HEK293 (cell line): Measurements from ENCODE around the gene MRRF.

Experiments used
- CTCF ChIA-PET: fragments of 350-600 bp; formaldehyde crosslinking; extraction: SDS; loops from one replicate; lab custom pipeline; 2021; ENCODE audit warnings: antibody characterized with exemption; lab: Yijun Ruan, JAX
- POLR2A ChIA-PET: fragments of 300-600 bp; formaldehyde crosslinking; extraction: SDS; loops from one replicate; lab custom pipeline; 2020; ENCODE audit warnings: antibody characterized with exemption, inconsistent platforms; lab: Yijun Ruan, JAX
- H3K27ac ChIP-seq: fragments of 200-500 bp; sonication (Bioruptor generic); 2 replicates; pipeline ENCODE4 v1.5.1; 2014; ENCODE audit warnings: low read depth, low read length, control low read depth, inconsistent platforms; ENCODE audit errors: extremely low read depth
- H3K36me3 ChIP-seq, 2 experiments: fragments of 200-500 bp in 1 of 2; sonication (Bioruptor generic) in 1 of 2; 1 replicate in 1 of 2; 2 replicates in 1 of 2; pipeline ENCODE4 v1.5.1; 2014 to 2017; ENCODE audit warnings: inconsistent platforms in 2 of 2, low read length in 2 of 2; ENCODE audit not compliant: control insufficient read depth in 2 of 2, insufficient read depth in 1 of 2
- H3K4me1 ChIP-seq: fragments of 200-500 bp; sonication (Bioruptor generic); 2 replicates; pipeline ENCODE4 v1.5.1; 2014; ENCODE audit warnings: mild to moderate bottlenecking, low read length, inconsistent platforms; ENCODE audit not compliant: control insufficient read depth, insufficient read depth
- H3K4me3 ChIP-seq: 2 replicates; pipeline ENCODE4 v1.5.1; 2011; ENCODE audit warnings: low read depth, mild to moderate bottlenecking, control low read depth, low read length, moderate library complexity
- H3K9me3 ChIP-seq: fragments of 200-500 bp; sonication (Bioruptor generic); 2 replicates; pipeline ENCODE4 v1.5.1; 2014; ENCODE audit warnings: low read depth, low read length, inconsistent platforms; ENCODE audit not compliant: control insufficient read depth, insufficient read depth
- HOXD13 ChIP-seq: sonication (generic); formaldehyde crosslinking; IDR thresholded peaks from 2 replicates; pipeline ENCODE4 v1.8.0; 2022; ENCODE audit warnings: missing genetic modification reagents, borderline replicate concordance
- MEIS1 ChIP-seq: sonication (generic); formaldehyde crosslinking; IDR thresholded peaks from 2 replicates; pipeline ENCODE4 v1.8.1; 2022; ENCODE audit warnings: missing genetic modification reagents, mild to moderate bottlenecking, borderline replicate concordance
- MYNN ChIP-seq: fragments of 450-650 bp; formaldehyde crosslinking; IDR thresholded peaks from 2 replicates; pipeline ENCODE4 v1.5.1; 2016; ENCODE audit warnings: missing biosample characterization, missing genetic modification characterization, borderline replicate concordance
- OSR2 ChIP-seq: fragments of 450-650 bp; formaldehyde crosslinking; IDR thresholded peaks from 2 replicates; pipeline ENCODE4 v1.5.1; 2016; ENCODE audit warnings: missing biosample characterization, missing genetic modification characterization
- ZBTB17 ChIP-seq: fragments of 450-650 bp; formaldehyde crosslinking; IDR thresholded peaks from 2 replicates; pipeline ENCODE4 v1.5.1; 2016; ENCODE audit warnings: missing biosample characterization, missing genetic modification characterization
- ZBTB26 ChIP-seq: fragments of 450-650 bp; formaldehyde crosslinking; optimal IDR thresholded peaks from 2 replicates; pipeline ENCODE3; 2016; ENCODE audit warnings: missing biosample characterization, mild to moderate bottlenecking, missing genetic modification characterization
- ZNF140 ChIP-seq: fragments of 450-650 bp; formaldehyde crosslinking; IDR thresholded peaks from 2 replicates; pipeline ENCODE4 v1.5.1; 2016; ENCODE audit warnings: missing biosample characterization, missing genetic modification characterization
- ZNF146 ChIP-seq: fragments of 450-650 bp; formaldehyde crosslinking; IDR thresholded peaks from 2 replicates; pipeline ENCODE4 v1.5.1; 2016; ENCODE audit warnings: missing biosample characterization, missing genetic modification characterization
- ZNF155 ChIP-seq: fragments of 450-650 bp; formaldehyde crosslinking; IDR thresholded peaks from 2 replicates; pipeline ENCODE4 v1.5.1; 2016; ENCODE audit warnings: missing biosample characterization, missing genetic modification characterization
- ZNF19 ChIP-seq: fragments of 450-650 bp; formaldehyde crosslinking; IDR thresholded peaks from 2 replicates; pipeline ENCODE4; 2016; ENCODE audit warnings: missing biosample characterization, missing genetic modification characterization, low read depth
- ZNF311 ChIP-seq: fragments of 450-650 bp; formaldehyde crosslinking; IDR thresholded peaks from 2 replicates; pipeline ENCODE4 v1.5.1; 2017; ENCODE audit warnings: missing biosample characterization, missing genetic modification characterization, borderline replicate concordance
- ZNF335 ChIP-seq: fragments of 450-650 bp; formaldehyde crosslinking; conservative IDR thresholded peaks from 2 replicates; pipeline ENCODE4 v1.5.1; 2016; ENCODE audit warnings: missing biosample characterization, missing genetic modification characterization
- ZNF350 ChIP-seq: fragments of 450-650 bp; formaldehyde crosslinking; IDR thresholded peaks from 2 replicates; pipeline ENCODE4 v1.5.0; 2017; ENCODE audit warnings: missing biosample characterization, mild to moderate bottlenecking, missing genetic modification characterization
- ZNF37A ChIP-seq: fragments of 450-650 bp; IDR thresholded peaks from 2 replicates; pipeline ENCODE4 v1.5.1; 2018; ENCODE audit warnings: missing biosample characterization, missing genetic modification characterization
- ZNF423 ChIP-seq: fragments of 450-650 bp; formaldehyde crosslinking; IDR thresholded peaks from 2 replicates; pipeline ENCODE4 v1.5.1; 2016; ENCODE audit warnings: missing biosample characterization, missing genetic modification characterization
- ZNF48 ChIP-seq: fragments of 450-650 bp; formaldehyde crosslinking; IDR thresholded peaks from 2 replicates; pipeline ENCODE4 v1.5.1; 2016; ENCODE audit warnings: missing biosample characterization, missing genetic modification characterization
- ZNF501 ChIP-seq: fragments of 450-650 bp; formaldehyde crosslinking; IDR thresholded peaks from 2 replicates; pipeline ENCODE4 v1.5.1; 2016; ENCODE audit warnings: missing biosample characterization, missing genetic modification characterization
- ZNF514 ChIP-seq: fragments of 450-650 bp; formaldehyde crosslinking; IDR thresholded peaks from 2 replicates; pipeline ENCODE4 v1.5.1; 2016; ENCODE audit warnings: missing biosample characterization, missing genetic modification characterization
- ZNF558 ChIP-seq: fragments of 450-650 bp; formaldehyde crosslinking; IDR thresholded peaks from 2 replicates; pipeline ENCODE4 v1.5.1; 2016; ENCODE audit warnings: missing biosample characterization, missing genetic modification characterization
- ZNF571 ChIP-seq: fragments of 450-650 bp; formaldehyde crosslinking; IDR thresholded peaks from 2 replicates; pipeline ENCODE4 v1.5.0; 2017; ENCODE audit warnings: missing biosample characterization, missing genetic modification characterization
- ZNF610 ChIP-seq: fragments of 450-650 bp; formaldehyde crosslinking; IDR thresholded peaks from 2 replicates; pipeline ENCODE4 v1.5.1; 2016; ENCODE audit warnings: missing biosample characterization, missing genetic modification characterization, borderline replicate concordance
- ZNF707 ChIP-seq: fragments of 450-650 bp; formaldehyde crosslinking; IDR thresholded peaks from 2 replicates; pipeline ENCODE4 v1.5.1; 2016; ENCODE audit warnings: missing biosample characterization, missing genetic modification characterization
- ZNF76 ChIP-seq: fragments of 450-650 bp; formaldehyde crosslinking; IDR thresholded peaks from 2 replicates; pipeline ENCODE4; 2016; ENCODE audit warnings: low read depth, missing biosample characterization, missing genetic modification characterization, borderline replicate concordance
- ZNF792 ChIP-seq: fragments of 450-650 bp; formaldehyde crosslinking; IDR thresholded peaks from 2 replicates; pipeline ENCODE4 v1.5.1; 2016; ENCODE audit warnings: missing biosample characterization, missing genetic modification characterization
- ZSCAN23 ChIP-seq: fragments of 450-650 bp; formaldehyde crosslinking; IDR thresholded peaks from 2 replicates; pipeline ENCODE4 v1.5.1; 2016; ENCODE audit warnings: missing biosample characterization, missing genetic modification characterization
- ZXDB ChIP-seq: fragments of 450-650 bp; formaldehyde crosslinking; IDR thresholded peaks from 2 replicates; pipeline ENCODE4 v1.5.1; 2016; ENCODE audit warnings: missing biosample characterization, missing genetic modification characterization
- TF ChIP-seq, protein P1 (sequence below): fragments of 450-650 bp; formaldehyde crosslinking; conservative IDR thresholded peaks from 2 replicates; pipeline ENCODE4 v1.5.1; 2016; ENCODE audit warnings: low read depth, missing biosample characterization, missing genetic modification characterization
- TF ChIP-seq, protein P2 (sequence below): fragments of 450-650 bp; formaldehyde crosslinking; IDR thresholded peaks from 2 replicates; pipeline ENCODE4 v1.5.1; 2016; ENCODE audit warnings: missing biosample characterization, missing genetic modification characterization

MRRF gene

GRCh38 chr9:122254761-122255160 is 9.9 kb upstream of the MRRF start (continued):
- no peak for TF ChIP-seq ZNF146
- TF ChIP-seq, all 188 proteins: peak for 0

- Histone ChIP-seq H3K4me3 (no peak overlapping the region), H3K27ac (no peak overlapping the region), H3K4me1 (no peaks in the 10 kb centered on the region), H3K9me3 (no peaks in the 10 kb centered on the region), H3K36me3 (peaks cover 10 to 73% of the 10 kb centered on the region in 2 experiments)
- ChIA-PET POLR2A (interaction anchor here (1.6 kb wide), 1 partner anchor 9 kb away, joined by 5 read pairs; the partner anchor contains the start of genes MRRF and RBM18), CTCF (no interaction called here)
- TF ChIP-seq ZNF792 (tag by site-specific recombination) (no peak), ZNF423 (tag by site-specific recombination) (no peak), ZXDB (tag by site-specific recombination) (no peak), ZNF707 (tag by site-specific recombination) (no peak), OSR2 (tag by site-specific recombination) (no peak), ZNF140 (tag by site-specific recombination) (no peak), ZNF311 (tag by site-specific recombination) (no peak), ZNF37A (tag by site-specific recombination) (no peak), ZNF155 (tag by site-specific recombination) (no peak), MEIS1 (no peak), ZNF48 (tag by site-specific recombination) (no peak), ZBTB26 (tag by site-specific recombination) (no peak), ZBTB17 (tag by site-specific recombination) (no peak), ZNF19 (tag by site-specific recombination) (no peak), ZNF610 (tag by site-specific recombination) (no peak), ZNF514 (tag by site-specific recombination) (no peak), ZNF501 (tag by site-specific recombination) (no peak)
- TF ChIP-seq, protein P1, sequence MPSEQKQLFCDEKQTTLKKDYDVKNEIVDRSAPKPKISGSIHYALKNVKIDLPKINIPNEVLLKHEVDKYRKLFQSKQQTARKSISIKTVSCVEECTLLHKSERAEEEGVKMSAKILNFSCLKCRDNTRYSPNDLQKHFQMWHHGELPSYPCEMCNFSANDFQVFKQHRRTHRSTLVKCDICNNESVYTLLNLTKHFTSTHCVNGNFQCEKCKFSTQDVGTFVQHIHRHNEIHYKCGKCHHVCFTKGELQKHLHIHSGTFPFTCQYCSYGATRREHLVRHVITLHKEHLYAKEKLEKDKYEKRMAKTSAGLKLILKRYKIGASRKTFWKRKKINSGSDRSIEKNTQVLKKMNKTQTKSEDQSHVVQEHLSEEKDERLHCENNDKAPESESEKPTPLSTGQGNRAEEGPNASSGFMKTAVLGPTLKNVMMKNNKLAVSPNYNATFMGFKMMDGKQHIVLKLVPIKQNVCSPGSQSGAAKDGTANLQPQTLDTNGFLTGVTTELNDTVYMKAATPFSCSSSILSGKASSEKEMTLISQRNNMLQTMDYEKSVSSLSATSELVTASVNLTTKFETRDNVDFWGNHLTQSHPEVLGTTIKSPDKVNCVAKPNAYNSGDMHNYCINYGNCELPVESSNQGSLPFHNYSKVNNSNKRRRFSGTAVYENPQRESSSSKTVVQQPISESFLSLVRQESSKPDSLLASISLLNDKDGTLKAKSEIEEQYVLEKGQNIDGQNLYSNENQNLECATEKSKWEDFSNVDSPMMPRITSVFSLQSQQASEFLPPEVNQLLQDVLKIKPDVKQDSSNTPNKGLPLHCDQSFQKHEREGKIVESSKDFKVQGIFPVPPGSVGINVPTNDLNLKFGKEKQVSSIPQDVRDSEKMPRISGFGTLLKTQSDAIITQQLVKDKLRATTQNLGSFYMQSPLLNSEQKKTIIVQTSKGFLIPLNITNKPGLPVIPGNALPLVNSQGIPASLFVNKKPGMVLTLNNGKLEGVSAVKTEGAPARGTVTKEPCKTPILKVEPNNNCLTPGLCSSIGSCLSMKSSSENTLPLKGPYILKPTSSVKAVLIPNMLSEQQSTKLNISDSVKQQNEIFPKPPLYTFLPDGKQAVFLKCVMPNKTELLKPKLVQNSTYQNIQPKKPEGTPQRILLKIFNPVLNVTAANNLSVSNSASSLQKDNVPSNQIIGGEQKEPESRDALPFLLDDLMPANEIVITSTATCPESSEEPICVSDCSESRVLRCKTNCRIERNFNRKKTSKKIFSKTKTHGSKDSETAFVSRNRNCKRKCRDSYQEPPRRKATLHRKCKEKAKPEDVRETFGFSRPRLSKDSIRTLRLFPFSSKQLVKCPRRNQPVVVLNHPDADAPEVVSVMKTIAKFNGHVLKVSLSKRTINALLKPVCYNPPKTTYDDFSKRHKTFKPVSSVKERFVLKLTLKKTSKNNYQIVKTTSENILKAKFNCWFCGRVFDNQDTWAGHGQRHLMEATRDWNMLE (tag by site-specific recombination), result no peak
These were observed 8.5 kb upstream of the MRRF start for GRCh38 chr9:122256206-122256605.

- Histone ChIP-seq H3K4me3 (no peak overlapping the region), H3K9me3 (no peaks in the 10 kb centered on the region), H3K4me1 (peaks cover 4% of the 10 kb centered on the region), H3K36me3 (peaks cover 8 to 56% of the 10 kb centered on the region in 2 experiments), H3K27ac (no peak overlapping the region)
- POLR2A ChIA-PET, result no interaction called here
- CTCF ChIA-PET, result no interaction called here
- TF ChIP-seq HOXD13 (CRISPR knock-in tag), result no peak
- no peak for TF ChIP-seq ZNF311 (tag by site-specific recombination)
- no peak for TF ChIP-seq ZNF76 (tag by site-specific recombination)
- no peak for TF ChIP-seq ZNF558
- no peak for TF ChIP-seq ZNF335 (tag by site-specific recombination)
- no peak for TF ChIP-seq ZSCAN23 (tag by site-specific recombination)
- no peak for TF ChIP-seq ZNF350 (tag by site-specific recombination)
- TF ChIP-seq, protein P2, sequence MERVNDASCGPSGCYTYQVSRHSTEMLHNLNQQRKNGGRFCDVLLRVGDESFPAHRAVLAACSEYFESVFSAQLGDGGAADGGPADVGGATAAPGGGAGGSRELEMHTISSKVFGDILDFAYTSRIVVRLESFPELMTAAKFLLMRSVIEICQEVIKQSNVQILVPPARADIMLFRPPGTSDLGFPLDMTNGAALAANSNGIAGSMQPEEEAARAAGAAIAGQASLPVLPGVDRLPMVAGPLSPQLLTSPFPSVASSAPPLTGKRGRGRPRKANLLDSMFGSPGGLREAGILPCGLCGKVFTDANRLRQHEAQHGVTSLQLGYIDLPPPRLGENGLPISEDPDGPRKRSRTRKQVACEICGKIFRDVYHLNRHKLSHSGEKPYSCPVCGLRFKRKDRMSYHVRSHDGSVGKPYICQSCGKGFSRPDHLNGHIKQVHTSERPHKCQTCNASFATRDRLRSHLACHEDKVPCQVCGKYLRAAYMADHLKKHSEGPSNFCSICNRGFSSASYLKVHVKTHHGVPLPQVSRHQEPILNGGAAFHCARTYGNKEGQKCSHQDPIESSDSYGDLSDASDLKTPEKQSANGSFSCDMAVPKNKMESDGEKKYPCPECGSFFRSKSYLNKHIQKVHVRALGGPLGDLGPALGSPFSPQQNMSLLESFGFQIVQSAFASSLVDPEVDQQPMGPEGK (tag by site-specific recombination), result no peak
- TF ChIP-seq ZNF19 (tag by site-specific recombination), result no peak
- TF ChIP-seq ZNF571, result no peak
- no peak for TF ChIP-seq MYNN (tag by site-specific recombination)
These were observed 5.7 kb upstream of the MRRF start for GRCh38 chr9:122258886-122259415.
